HL-60 (cell line): Measurements from ENCODE around the gene ZMPSTE24.

Experiments
- DNase-seq, 2 experiments: peaks; one replicate each; pipeline ENCODE4 v3.0.0-alpha.2; 2010 to 2020; ENCODE audit warnings: low read depth in 1 of 2, low spot score in 1 of 2
- H3K27ac ChIP-seq: fragments of 250-450 bp; sonication (Bioruptor Pico); replicated peaks from 2 replicates; pipeline ENCODE4 v1.5.1; 2020; ENCODE audit warnings: mild to moderate bottlenecking, moderate library complexity
- H3K27me3 ChIP-seq: fragments of 250-450 bp; sonication (Bioruptor Pico); 2 replicates; pipeline ENCODE4 v1.5.1; 2021; ENCODE audit warnings: mild to moderate bottlenecking, moderate library complexity; ENCODE audit not compliant: insufficient read depth, poor library complexity, severe bottlenecking
- H3K4me3 ChIP-seq: replicated peaks from 2 replicates; pipeline ENCODE4 v1.5.1; 2011; ENCODE audit warnings: mild to moderate bottlenecking, control low read depth, low read length; ENCODE audit not compliant: insufficient read depth
- GABPA ChIP-seq: IDR thresholded peaks from 2 replicates; pipeline ENCODE4 v1.6.1; 2012; ENCODE audit warnings: low read depth
- POLR2AphosphoS5 ChIP-seq: IDR thresholded peaks from 2 replicates; pipeline ENCODE4 v1.6.1; 2012; ENCODE audit warnings: low read depth
- REST ChIP-seq: IDR thresholded peaks from 2 replicates; pipeline ENCODE4 v1.6.1; 2012; ENCODE audit warnings: low read depth; ENCODE audit not compliant: insufficient replicate concordance
- SPI1 ChIP-seq: IDR thresholded peaks from 2 replicates; pipeline ENCODE4 v1.6.1; 2012; ENCODE audit warnings: low read depth, mild to moderate bottlenecking, borderline replicate concordance
- TF ChIP-seq, protein P1 (sequence below): IDR thresholded peaks from one replicate; pipeline ENCODE4 v1.5.1; 2011; ENCODE audit warnings: low read length, control low read depth, inconsistent platforms; ENCODE audit not compliant: insufficient read depth

The ZMPSTE24 gene

GRCh38 chr1:40276122-40276521, 18.1 kb downstream of the ZMPSTE24 start:
- Histone ChIP-seq H3K27me3 (no peaks in the 10 kb centered on the region), H3K4me3 (no peak overlapping the region), H3K27ac (no peak overlapping the region)
- no peak for DNase-seq
- TF ChIP-seq, protein P1, sequence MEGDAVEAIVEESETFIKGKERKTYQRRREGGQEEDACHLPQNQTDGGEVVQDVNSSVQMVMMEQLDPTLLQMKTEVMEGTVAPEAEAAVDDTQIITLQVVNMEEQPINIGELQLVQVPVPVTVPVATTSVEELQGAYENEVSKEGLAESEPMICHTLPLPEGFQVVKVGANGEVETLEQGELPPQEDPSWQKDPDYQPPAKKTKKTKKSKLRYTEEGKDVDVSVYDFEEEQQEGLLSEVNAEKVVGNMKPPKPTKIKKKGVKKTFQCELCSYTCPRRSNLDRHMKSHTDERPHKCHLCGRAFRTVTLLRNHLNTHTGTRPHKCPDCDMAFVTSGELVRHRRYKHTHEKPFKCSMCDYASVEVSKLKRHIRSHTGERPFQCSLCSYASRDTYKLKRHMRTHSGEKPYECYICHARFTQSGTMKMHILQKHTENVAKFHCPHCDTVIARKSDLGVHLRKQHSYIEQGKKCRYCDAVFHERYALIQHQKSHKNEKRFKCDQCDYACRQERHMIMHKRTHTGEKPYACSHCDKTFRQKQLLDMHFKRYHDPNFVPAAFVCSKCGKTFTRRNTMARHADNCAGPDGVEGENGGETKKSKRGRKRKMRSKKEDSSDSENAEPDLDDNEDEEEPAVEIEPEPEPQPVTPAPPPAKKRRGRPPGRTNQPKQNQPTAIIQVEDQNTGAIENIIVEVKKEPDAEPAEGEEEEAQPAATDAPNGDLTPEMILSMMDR, result no peak
- TF ChIP-seq GABPA (no peak), REST (no peak), POLR2AphosphoS5 (no peak), SPI1 (no peak)

GRCh38 chr1:40281853-40282252, 23.8 kb downstream of the ZMPSTE24 start:
- TF ChIP-seq, protein P1, result no peak
- no peak for TF ChIP-seq SPI1
- TF ChIP-seq REST, result no peak
- no peak for TF ChIP-seq POLR2AphosphoS5
- no peak for TF ChIP-seq GABPA
- no peak overlapping the region for H3K27ac ChIP-seq
- no peak for DNase-seq

GRCh38 chr1:40291293-40291692, 33.3 kb downstream of the ZMPSTE24 start:
- no peak overlapping the region for H3K27ac ChIP-seq
- no peak for DNase-seq
- TF ChIP-seq REST, result no peak
- TF ChIP-seq, protein P1, result no peak
- TF ChIP-seq POLR2AphosphoS5, result no peak
- no peak for TF ChIP-seq SPI1
- TF ChIP-seq GABPA, result no peak

More at GRCh38 chr1:40281853-40282252, 23.8 kb downstream of the ZMPSTE24 start:
- no peaks in the 10 kb centered on the region for H3K27me3 ChIP-seq
- no peak overlapping the region for H3K4me3 ChIP-seq

More at GRCh38 chr1:40291293-40291692, 33.3 kb downstream of the ZMPSTE24 start:
- H3K4me3 ChIP-seq, result no peak overlapping the region
- H3K27me3 ChIP-seq, result no peaks in the 10 kb centered on the region
